HCT116 (cell line): ENCODE measurements around the gene BPTF. TPM values are rescaled to one million over a fixed set of nuclear protein-coding genes. Genes with fewer than 3 reads are reported as not detected.

ENCODE experiments used
- CBX3 ChIP-seq: IDR thresholded peaks from 2 replicates; pipeline ENCODE4 v1.6.1; 2012; ENCODE audit warnings: low read depth
- CEBPB ChIP-seq: IDR thresholded peaks from 2 replicates; pipeline ENCODE4 v1.6.1; 2012; ENCODE audit warnings: low read depth
- CTCF ChIP-seq, 3 experiments: fragments of 200-600 bp in 1 of 3; sonication (generic) in 1 of 3; IDR thresholded peaks in 2 of 3; conservative IDR thresholded peaks in 1 of 3; 2 replicates each; pipeline ENCODE4 v1.5.1; 2012 to 2017; ENCODE audit warnings: low read depth in 2 of 3, low read length in 2 of 3, antibody characterized with exemption in 1 of 3, borderline replicate concordance in 1 of 3, control low read depth in 1 of 3, mild to moderate bottlenecking in 1 of 3, mixed read lengths in 1 of 3, mixed run types in 1 of 3, moderate library complexity in 1 of 3; ENCODE audit not compliant: insufficient read depth in 1 of 3
- EZH2 ChIP-seq: fragments of 200-600 bp; sonication (generic); IDR thresholded peaks from 2 replicates; pipeline ENCODE4 v1.6.1; 2017; ENCODE audit warnings: antibody characterized with exemption, mixed run types
- JUND ChIP-seq: IDR thresholded peaks from 2 replicates; pipeline ENCODE4 v1.6.1; 2012
- MAX ChIP-seq: IDR thresholded peaks from 2 replicates; pipeline ENCODE4 v1.6.1; 2012
- RAD21 ChIP-seq: IDR thresholded peaks from 2 replicates; pipeline ENCODE4 v1.6.1; 2012; ENCODE audit warnings: low read depth, mild to moderate bottlenecking
- SIN3A ChIP-seq: IDR thresholded peaks from 2 replicates; pipeline ENCODE4 v1.6.1; 2012; ENCODE audit warnings: low read depth
- SP1 ChIP-seq: IDR thresholded peaks from 2 replicates; pipeline ENCODE4 v1.6.1; 2012; ENCODE audit warnings: low read depth
- SRF ChIP-seq: IDR thresholded peaks from 2 replicates; pipeline ENCODE4 v1.6.1; 2012; ENCODE audit warnings: low read depth
- YY1 ChIP-seq: IDR thresholded peaks from 2 replicates; pipeline ENCODE4 v1.6.1; 2011; ENCODE audit warnings: low read length, low read depth, moderate library complexity, mild to moderate bottlenecking; ENCODE audit not compliant: insufficient replicate concordance; ENCODE audit errors: extremely low read depth
- ZNF274 ChIP-seq: fragments of 200-500 bp; sonication (Bioruptor generic); IDR thresholded peaks from 2 replicates; pipeline ENCODE4 v1.6.1; 2014; ENCODE audit warnings: mild to moderate bottlenecking, low read depth, low read length, inconsistent platforms
- total RNA-seq: library from RNA; stranded (reverse); gene quantifications from one replicate; pipeline ENCODE4 v1.2.1, GENCODE V29; 2021; ENCODE audit not compliant: unreplicated experiment

The BPTF gene
- total RNA-seq, 1 experiment from 2014 or later: 114 TPM

GRCh38 chr17:67824735-67825626 lies at the start of gene BPTF (continued):
- TF ChIP-seq YY1: peak; percentile 96
- peak; percentile 67 to 93 (median 90) for TF ChIP-seq CTCF (IDR thresholded peaks at IDR 0.05 in 2 of 3, conservative IDR thresholded peaks at IDR 0.05 in 1 of 3; ENCODE audit: borderline replicate concordance in 1 of 3, insufficient read depth in 1 of 3, low read depth in 2 of 3, low read length in 2 of 3)
- peak; percentile 58 for TF ChIP-seq RAD21
- TF ChIP-seq CBX3: peak; percentile 91
- no peak for TF ChIP-seq ZNF274
- TF ChIP-seq SIN3A: peak; percentile 88
- TF ChIP-seq SP1: peak; percentile 30; the same call in 1 of the 2 replicates
- no peak for TF ChIP-seq SRF
- peak; percentile 93 for TF ChIP-seq MAX
- TF ChIP-seq EZH2: no peak
- no peak for TF ChIP-seq CEBPB
- TF ChIP-seq JUND: no peak
